WTC11 (cell line): Measurements from ENCODE around the gene ANO2. TPM values are rescaled to one million over a fixed set of nuclear protein-coding genes. Genes with fewer than 3 reads are reported as not detected.

Source experiments
- ATAC-seq: fragments of 200-7000 bp; cut with Tn5 transposase; 2 replicates; pipeline ENCODE4 v1.10.0; 2021; ENCODE audit warnings: mild to moderate bottlenecking, moderate library complexity
- CTCF ChIA-PET: fragments of 300-600 bp; sonication (Branson Sonifier 250); formaldehyde crosslinking; loops from one replicate; lab custom pipeline; 2021; ENCODE audit warnings: antibody characterized with exemption; lab: Charles Lee
- POLR2A ChIA-PET: fragments of 350-600 bp; sonication (Branson Sonifier 250); formaldehyde crosslinking; loops from one replicate; lab custom pipeline; 2021; ENCODE audit warnings: antibody characterized with exemption; lab: Charles Lee
- DNase-seq: peaks from one replicate; pipeline ENCODE4 v3.0.0; 2021; ENCODE audit warnings: low spot score
- H3K27ac Mint-ChIP-seq: 2 replicates; pipeline ENCODE4 v1.8.0; 2021; ENCODE audit warnings: mixed read lengths
- H3K27me3 Mint-ChIP-seq: 2 replicates; pipeline ENCODE4 v1.8.0; 2021; ENCODE audit warnings: low read depth, mild to moderate bottlenecking, moderate library complexity, mixed read lengths
- H3K36me3 Mint-ChIP-seq: 2 replicates; pipeline ENCODE4 v1.8.0; 2021; ENCODE audit warnings: mixed read lengths
- H3K4me1 Mint-ChIP-seq: 2 replicates; pipeline ENCODE4 v1.8.0; 2022; ENCODE audit warnings: mixed read lengths
- H3K4me3 Mint-ChIP-seq: 2 replicates; pipeline ENCODE4 v1.8.0; 2021; ENCODE audit warnings: mild to moderate bottlenecking, moderate library complexity, mixed read lengths
- H3K9me3 Mint-ChIP-seq: 2 replicates; pipeline ENCODE4 v1.8.0; 2021; ENCODE audit warnings: mixed read lengths
- ARID4B ChIP-seq: sonication (generic); formaldehyde crosslinking; IDR thresholded peaks from 2 replicates; pipeline ENCODE4 v1.8.0; 2023; ENCODE audit warnings: missing genetic modification reagents, mild to moderate bottlenecking, borderline replicate concordance
- ATF1 ChIP-seq: sonication (generic); formaldehyde crosslinking; IDR thresholded peaks from 2 replicates; pipeline ENCODE4 v1.8.1; 2023; ENCODE audit warnings: mild to moderate bottlenecking, moderate library complexity, missing genetic modification reagents
- CREB1 ChIP-seq: sonication (generic); formaldehyde crosslinking; IDR thresholded peaks from 2 replicates; pipeline ENCODE4 v1.8.0; 2023; ENCODE audit warnings: mild to moderate bottlenecking, missing genetic modification reagents
- CTCF ChIP-seq: fragments of 200-600 bp; IDR thresholded peaks from 2 replicates; pipeline ENCODE4 v1.8.0; 2022; ENCODE audit warnings: antibody characterized with exemption
- E2F4 ChIP-seq: sonication (generic); formaldehyde crosslinking; IDR thresholded peaks from 2 replicates; pipeline ENCODE4 v1.8.1; 2022; ENCODE audit warnings: low read depth, mild to moderate bottlenecking, moderate library complexity, missing genetic modification reagents, borderline replicate concordance
- ELF4 ChIP-seq: sonication (generic); formaldehyde crosslinking; IDR thresholded peaks from 2 replicates; pipeline ENCODE4 v1.8.1; 2022; ENCODE audit warnings: low read depth, mild to moderate bottlenecking, moderate library complexity, missing genetic modification reagents
- ERG ChIP-seq: fragments of 250-450 bp; sonication (Bioruptor Pico); IDR thresholded peaks from 2 replicates; pipeline ENCODE4 v1.8.0; 2021; ENCODE audit warnings: mild to moderate bottlenecking
- FOXK1 ChIP-seq: sonication (generic); formaldehyde crosslinking; IDR thresholded peaks from 2 replicates; pipeline ENCODE4 v1.8.0; 2022; ENCODE audit warnings: mild to moderate bottlenecking, moderate library complexity, missing genetic modification reagents
- FOXP1 ChIP-seq: sonication (generic); formaldehyde crosslinking; IDR thresholded peaks from 2 replicates; pipeline ENCODE4 v1.8.0; 2022; ENCODE audit warnings: missing genetic modification reagents, mild to moderate bottlenecking, moderate library complexity, borderline replicate concordance
- IRF2 ChIP-seq: sonication (generic); formaldehyde crosslinking; IDR thresholded peaks from 2 replicates; pipeline ENCODE4 v1.8.0; 2022; ENCODE audit warnings: low read depth, missing genetic modification reagents, borderline replicate concordance
- MAX ChIP-seq: sonication (generic); formaldehyde crosslinking; IDR thresholded peaks from 2 replicates; pipeline ENCODE4 v1.8.0; 2022; ENCODE audit warnings: mild to moderate bottlenecking, missing genetic modification reagents
- MLX ChIP-seq: sonication (generic); formaldehyde crosslinking; IDR thresholded peaks from 2 replicates; pipeline ENCODE4 v1.8.1; 2023; ENCODE audit warnings: mild to moderate bottlenecking, missing genetic modification reagents, moderate library complexity
- MXD4 ChIP-seq: fragments of 250-450 bp; sonication (Bioruptor Pico); IDR thresholded peaks from 2 replicates; pipeline ENCODE4 v1.8.0; 2021; ENCODE audit warnings: mild to moderate bottlenecking, moderate library complexity, borderline replicate concordance
- NFYB ChIP-seq: sonication (generic); formaldehyde crosslinking; conservative IDR thresholded peaks from 2 replicates; pipeline ENCODE4 v1.8.0; 2022; ENCODE audit warnings: low read depth, missing genetic modification reagents
- NR2C2 ChIP-seq: sonication (generic); formaldehyde crosslinking; IDR thresholded peaks from 2 replicates; pipeline ENCODE4 v1.8.0; 2022; ENCODE audit warnings: mild to moderate bottlenecking, missing genetic modification reagents
- PRRX2 ChIP-seq: fragments of 250-450 bp; sonication (Bioruptor Pico); IDR thresholded peaks from 2 replicates; pipeline ENCODE4 v1.8.0; 2021; ENCODE audit warnings: mild to moderate bottlenecking
- SMAD3 ChIP-seq: sonication (generic); formaldehyde crosslinking; IDR thresholded peaks from 2 replicates; pipeline ENCODE4 v1.8.0; 2022; ENCODE audit warnings: missing genetic modification reagents, mild to moderate bottlenecking, borderline replicate concordance
- TEAD4 ChIP-seq: sonication (generic); formaldehyde crosslinking; IDR thresholded peaks from 2 replicates; pipeline ENCODE4 v1.8.0; 2022; ENCODE audit warnings: mild to moderate bottlenecking, missing genetic modification reagents
- USF1 ChIP-seq: sonication (generic); formaldehyde crosslinking; IDR thresholded peaks from 2 replicates; pipeline ENCODE4 v1.8.0; 2022; ENCODE audit warnings: mild to moderate bottlenecking, missing genetic modification reagents
- ZNF416 ChIP-seq: fragments of 250-450 bp; sonication (Bioruptor Pico); IDR thresholded peaks from 2 replicates; pipeline ENCODE4 v1.9.0; 2021; ENCODE audit warnings: mild to moderate bottlenecking, inconsistent platforms
- ZNF423 ChIP-seq: fragments of 250-450 bp; sonication (Bioruptor Pico); IDR thresholded peaks from 2 replicates; pipeline ENCODE4 v2.1.2; 2022; ENCODE audit warnings: mild to moderate bottlenecking, moderate library complexity
- total RNA-seq: library from RNA; stranded (reverse); gene quantifications from 3 replicates; pipeline ENCODE4 v1.2.3, GENCODE V29; 2021

The ANO2 gene
- total RNA-seq, 1 experiment from 2014 or later, result 2.8 TPM

GRCh38 chr12:5776091-5776490 is 169.0 kb downstream of the ANO2 start (continued):
- TF ChIP-seq ARID4B (CRISPR knock-in tag) (no peak), MLX (CRISPR knock-in tag) (no peak), ERG (CRISPR knock-in tag) (no peak)

- no peak for TF ChIP-seq ZNF423 (CRISPR knock-in tag)
- TF ChIP-seq ZNF416 (CRISPR knock-in tag), result no peak
- TF ChIP-seq SMAD3 (CRISPR knock-in tag), result no peak
- TF ChIP-seq NFYB (CRISPR knock-in tag), result no peak
- TF ChIP-seq MXD4 (CRISPR knock-in tag), result no peak
- TF ChIP-seq MLX (CRISPR knock-in tag), result no peak
- no peak for TF ChIP-seq PRRX2
- TF ChIP-seq, all 79 proteins: peak for 0
- no peak overlapping the region for H3K27ac Mint-ChIP-seq
- no peak overlapping the region for H3K4me3 Mint-ChIP-seq
- no peaks in the 10 kb centered on the region for H3K9me3 Mint-ChIP-seq
- no peaks in the 10 kb centered on the region for H3K36me3 Mint-ChIP-seq
- H3K27me3 Mint-ChIP-seq, result no peaks in the 10 kb centered on the region
- CTCF ChIA-PET, result interaction anchor here (0.6 to 1.7 kb wide), 5 partner anchors 15 to 345 kb away, joined by 3 to 8 read pairs (median 4); no protein-coding TSS in a partner anchor
- ATAC-seq (peak; percentile 53), DNase-seq (peak; percentile 20)
- no peaks in the 10 kb centered on the region for H3K4me1 Mint-ChIP-seq
- POLR2A ChIA-PET, result no interaction called here
These were observed 171.5 kb downstream of the ANO2 start for GRCh38 chr12:5773550-5773949.

GRCh38 chr12:5771756-5772155 is 173.3 kb downstream of the ANO2 start:
- POLR2A ChIA-PET, result no interaction called here
- no peak overlapping the region for H3K4me3 Mint-ChIP-seq
- H3K9me3 Mint-ChIP-seq, result peaks cover under 1% of the 10 kb centered on the region
- no peak overlapping the region for H3K27ac Mint-ChIP-seq
- ATAC-seq, result no peak
- CTCF ChIA-PET, result interaction anchor here (1.0 to 1.7 kb wide), 2 partner anchors 14 to 27 kb away, joined by 4 read pairs; no protein-coding TSS in a partner anchor
- no peaks in the 10 kb centered on the region for H3K36me3 Mint-ChIP-seq
- no peaks in the 10 kb centered on the region for H3K4me1 Mint-ChIP-seq
- H3K27me3 Mint-ChIP-seq, result no peaks in the 10 kb centered on the region
- no peak for DNase-seq
- no peak for TF ChIP-seq IRF2 (CRISPR knock-in tag)
- TF ChIP-seq USF1 (CRISPR knock-in tag), result no peak
- TF ChIP-seq ZNF416 (CRISPR knock-in tag), result no peak
- TF ChIP-seq MAX (CRISPR knock-in tag), result no peak
- no peak for TF ChIP-seq ATF1
- TF ChIP-seq TEAD4 (CRISPR knock-in tag), result no peak
- no peak for TF ChIP-seq CREB1 (CRISPR knock-in tag)
- no peak for TF ChIP-seq FOXK1
- no peak for TF ChIP-seq ELF4 (CRISPR knock-in tag)
- no peak for TF ChIP-seq FOXP1
- TF ChIP-seq NR2C2 (CRISPR knock-in tag), result no peak
- no peak for TF ChIP-seq E2F4
- no peak for TF ChIP-seq CTCF
- TF ChIP-seq, all 79 proteins: peak for 0
